Endothelial cell of umbilical vein (primary cell): Measurements from ENCODE around the gene GHRHR.

Source experiments
- CTCF ChIP-seq, 2 donors: IDR thresholded peaks; 1 replicate in 1 of 2; 2 replicates in 1 of 2; pipeline ENCODE4 v1.5.1; 2011; ENCODE audit warnings: low read length in 2 of 2, mild to moderate bottlenecking in 2 of 2, moderate library complexity in 2 of 2, control low read depth in 1 of 2, inconsistent platforms in 1 of 2, low read depth in 1 of 2; ENCODE audit not compliant: insufficient read depth in 1 of 2; ENCODE audit errors: extremely low read depth in 1 of 2
- EZH2 ChIP-seq: IDR thresholded peaks from 2 replicates; pipeline ENCODE4 v1.6.1; 2012; ENCODE audit warnings: borderline replicate concordance, low read depth, mild to moderate bottlenecking, moderate library complexity, low read length, inconsistent platforms; ENCODE audit not compliant: severe bottlenecking
- GATA2 ChIP-seq: IDR thresholded peaks from 2 replicates; pipeline ENCODE4 v1.7.0; 2011; ENCODE audit warnings: low read depth, mild to moderate bottlenecking, moderate library complexity, mixed read lengths, low read length; ENCODE audit not compliant: insufficient read length, insufficient read depth
- MAX ChIP-seq: IDR thresholded peaks from 2 replicates; pipeline ENCODE4 v1.6.1; 2011; ENCODE audit not compliant: insufficient read depth, insufficient read length
- POLR2A ChIP-seq: IDR thresholded peaks from 2 replicates; pipeline ENCODE4 v1.6.1; 2012; ENCODE audit warnings: low read depth, mild to moderate bottlenecking, control low read depth, low read length

GRCh38 chr7:31020652-31021051 is 56.9 kb downstream of the GHRHR start:
- TF ChIP-seq EZH2 (no peak), CTCF (IDR thresholded peaks at IDR 0.05; ENCODE audit: extremely low read depth in 1 of 2, insufficient read depth in 1 of 2, low read depth in 1 of 2, low read length in 2 of 2) (no peak), POLR2A (no peak), GATA2 (no peak), MAX (no peak)
